Spleen (tissue), 7 donors: ENCODE results near the gene CAMK1D.

Experiments
- CTCF ChIP-seq, 11 experiments: fragments of 200-600 bp in 7 of 11; fragments of 450-650 bp in 4 of 11; sonication (generic) in 4 of 11; IDR thresholded peaks in 8 of 11; conservative IDR thresholded peaks in 3 of 11; 1 replicate in 7 of 11; 2 replicates in 4 of 11; pipeline versions ENCODE4 v1.4.0 to v1.8.0; 2016 to 2021; ENCODE audit warnings: antibody characterized with exemption in 11 of 11, inconsistent platforms in 4 of 11, mild to moderate bottlenecking in 1 of 11
- POLR2A ChIP-seq, 3 donors: fragments of 450-650 bp; IDR thresholded peaks; one replicate each; pipeline ENCODE4 v1.5.1; 2017; ENCODE audit warnings: antibody characterized with exemption in 3 of 3, mild to moderate bottlenecking in 1 of 3
- POLR2AphosphoS5 ChIP-seq, 3 donors: sonication (generic); formaldehyde crosslinking; IDR thresholded peaks; one replicate each; pipeline ENCODE4 v1.5.1; 2017; ENCODE audit warnings: antibody characterized with exemption in 3 of 3
- donor health status: DM: no; HTN: no; CAD: no; lungs with moderate emphysema.
- donor health status: DM: no; HTN: no; CAD: no.
- donor health status: DM: no; HTN: no; CAD: no.

- TF ChIP-seq CTCF (IDR thresholded peaks at IDR 0.05 in 8 of 11, conservative IDR thresholded peaks at IDR 0.05 in 3 of 11) (no peak), POLR2A (IDR thresholded peaks at IDR 0.05) (no peak), POLR2AphosphoS5 (IDR thresholded peaks at IDR 0.05) (no peak)
These were observed 353.8 kb downstream of the CAMK1D start for GRCh38 chr10:12703126-12703525.
